GM12878 (cell line): Measurements from ENCODE around the gene TMCC2. TPM values are rescaled to one million over a fixed set of nuclear protein-coding genes. Genes with fewer than 3 reads are reported as not detected.
A peak's percentile ranks its signal among the peaks of the same experiment; 100 is the strongest.
"Not testable (repeated sequence)": the region's sequence is repeated elsewhere in the genome, so short reads cannot be mapped to it uniquely, and the experiment has no call there.

Experiments
- ATAC-seq: fragments of 200-7000 bp; cut with Tn5 transposase; 3 replicates; pipeline ENCODE4 v1.9.1; 2020; ENCODE audit warnings: mild to moderate bottlenecking, moderate library complexity
- BruUV-seq: library from RNA; stranded (reverse); fragments of 400-500 nt; replicated peaks from 2 replicates; lab custom pipeline; 2021; lab: Mats Ljungman, UMichigan
- CTCF ChIA-PET: fragments of 300-600 bp; sonication (Branson Sonifier 250); formaldehyde crosslinking; extraction: SDS; loops from one replicate; lab custom pipeline; 2021; ENCODE audit warnings: inconsistent platforms; lab: Yijun Ruan, JAX
- POLR2A ChIA-PET: fragments of 350-600 bp; formaldehyde crosslinking; extraction: SDS; loops from one replicate; lab custom pipeline; 2021; ENCODE audit warnings: inconsistent platforms; lab: Charles Lee
- RAD21 ChIA-PET: fragments of 300-600 bp; sonication (Branson Sonifier 250); formaldehyde crosslinking; loops from one replicate; lab custom pipeline; 2023; ENCODE audit warnings: antibody characterized with exemption; ENCODE audit not compliant: unreplicated experiment; lab: Charles Lee
- SMC1A ChIA-PET: fragments of 300-600 bp; sonication (Branson Sonifier 250); formaldehyde crosslinking; loops from one replicate; lab custom pipeline; 2023; ENCODE audit not compliant: unreplicated experiment, uncharacterized antibody; lab: Charles Lee
- DNase-seq: peaks from one replicate; pipeline ENCODE4 v3.0.0-alpha.2; 2011; ENCODE audit warnings: low read depth, low spot score
- FAIRE-seq: peaks from 3 replicates; lab custom pipeline; 2011; peaks lifted over from hg19 to GRCh38; lab: Jason Lieb, UNC
- H2AFZ ChIP-seq: 2 replicates; pipeline ENCODE4 v1.6.0; 2011; ENCODE audit warnings: low read depth, low read length, control low read depth; ENCODE audit not compliant: control insufficient read depth
- H3K27ac ChIP-seq: 2 replicates; pipeline ENCODE4 v1.5.1; 2011; ENCODE audit warnings: control low read depth; ENCODE audit not compliant: control insufficient read depth, insufficient read depth
- H3K27me3 ChIP-seq, 2 experiments: replicated peaks in 1 of 2; 2 replicates each; pipeline versions ENCODE4 v1.6.0 to v1.6.1; 2011; ENCODE audit warnings: low read length in 1 of 2; ENCODE audit not compliant: control insufficient read depth in 2 of 2, insufficient read depth in 2 of 2
- H3K36me3 ChIP-seq, 2 experiments: 2 replicates each; pipeline ENCODE4 v1.5.1; 2011; ENCODE audit warnings: low read length in 1 of 2; ENCODE audit not compliant: control insufficient read depth in 2 of 2, insufficient read depth in 2 of 2
- H3K4me1 ChIP-seq: 2 replicates; pipeline ENCODE4 v1.6.1; 2011; ENCODE audit warnings: mild to moderate bottlenecking, low read length, moderate library complexity, mixed read lengths; ENCODE audit not compliant: control insufficient read depth, insufficient read depth
- H3K4me2 ChIP-seq: 2 replicates; pipeline ENCODE4 v1.6.0; 2011; ENCODE audit warnings: control low read depth; ENCODE audit not compliant: control insufficient read depth, insufficient read depth
- H3K4me3 ChIP-seq: fragments of 200-600 bp; sonication (generic); 2 replicates; pipeline ENCODE4 v1.5.1; 2016
- H3K79me2 ChIP-seq: 2 replicates; pipeline ENCODE4 v1.6.0; 2011; ENCODE audit warnings: low read length; ENCODE audit not compliant: control insufficient read depth, insufficient read depth
- H3K9ac ChIP-seq: 2 replicates; pipeline ENCODE4 v1.8.0; 2011; ENCODE audit warnings: low read length, control low read depth, mixed read lengths; ENCODE audit not compliant: control insufficient read depth, insufficient read depth
- H3K9me3 ChIP-seq: replicated peaks from 3 replicates; pipeline ENCODE4 v1.5.1; 2011; ENCODE audit warnings: mild to moderate bottlenecking, low read length; ENCODE audit not compliant: control insufficient read depth, insufficient read depth
- H4K20me1 ChIP-seq: 2 replicates; pipeline ENCODE4 v1.6.0; 2011; ENCODE audit not compliant: control insufficient read depth, insufficient read depth
- CEBPZ ChIP-seq: fragments of 150-350 bp; IDR thresholded peaks from 2 replicates; pipeline ENCODE4 v1.6.1; 2016; ENCODE audit warnings: low read depth, low read length
- FOS ChIP-seq: IDR thresholded peaks from 3 replicates; pipeline ENCODE4 v1.6.1; 2011; ENCODE audit warnings: borderline replicate concordance; ENCODE audit not compliant: insufficient read length; ENCODE audit errors: extremely low read depth
- HDAC6 ChIP-seq: fragments of 200-600 bp; sonication (generic); IDR thresholded peaks from one replicate; pipeline ENCODE4 v1.8.0; 2017; ENCODE audit warnings: antibody characterized with exemption; ENCODE audit not compliant: unreplicated experiment
- IRF3 ChIP-seq: fragments of 450-650 bp; IDR thresholded peaks from 2 replicates; pipeline ENCODE4 v1.6.1; 2014; ENCODE audit warnings: mild to moderate bottlenecking
- MLLT1 ChIP-seq: fragments of 450-650 bp; IDR thresholded peaks from 2 replicates; pipeline ENCODE4 v1.6.1; 2016; ENCODE audit warnings: mild to moderate bottlenecking
- RAD51 ChIP-seq: fragments of 450-650 bp; IDR thresholded peaks from 2 replicates; pipeline ENCODE4 v1.6.1; 2016; ENCODE audit warnings: moderate library complexity, mild to moderate bottlenecking, inconsistent platforms
- RUNX3 ChIP-seq: IDR thresholded peaks from 2 replicates; pipeline ENCODE4 v1.6.1; 2012; ENCODE audit warnings: low read length, inconsistent platforms
- STAT1 ChIP-seq: fragments of 450-650 bp; conservative IDR thresholded peaks from 2 replicates; pipeline ENCODE4 v1.6.1; 2014; ENCODE audit warnings: antibody characterized with exemption, mild to moderate bottlenecking
- WRNIP1 ChIP-seq: IDR thresholded peaks from 2 replicates; pipeline ENCODE4 v1.6.1; 2011; ENCODE audit warnings: low read depth, low read length, improper control_type of control experiment, borderline replicate concordance
- YBX1 ChIP-seq: fragments of 450-650 bp; IDR thresholded peaks from 2 replicates; pipeline ENCODE4 v1.6.1; 2016; ENCODE audit warnings: antibody characterized with exemption
- ZNF384 ChIP-seq: IDR thresholded peaks from 2 replicates; pipeline ENCODE4 v1.6.1; 2012; ENCODE audit warnings: low read depth, mild to moderate bottlenecking, low read length, improper control_type of control experiment, borderline replicate concordance
- WGBS: methylation state at CpG from one replicate; pipeline ENCODE4 v1.1.6; 2016; ENCODE audit warnings: low lambda C conversion rate; ENCODE audit not compliant: insufficient replicate concordance, insufficient coverage; ENCODE audit errors: missing lambda C conversion rate; 5-methylcytosine and 5-hydroxymethylcytosine counted together
- in situ Hi-C: fragments of 300-500 bp; cut with MboI; formaldehyde crosslinking; loops from 9 replicates; pipeline ENCODE4 v1.14.3; 2018; ENCODE audit warnings: mixed read lengths
- intact Hi-C: fragments of 100-400 bp; cut with micrococcal nuclease; formaldehyde crosslinking; loops from one replicate; pipeline ENCODE4 v1.14.2; 2022; ENCODE audit not compliant: unreplicated experiment
- polyA plus RNA-seq, 11 experiments: library from polyadenylated mRNA; depleted of rRNA in 4 of 11; unstranded in 6 of 11; stranded (reverse) in 5 of 11; fragments of >200 nt; fragmentation: Nextera tagmentation in 4 of 11; fragmentation: Illumina TruSeq in 1 of 11; extraction: Ambion mirVana in 4 of 11; extraction: Trizol in 1 of 11; gene quantifications; 1 replicate in 1 of 11; 2 replicates in 10 of 11; pipeline versions ENCODE4 v1.2.1 to v1.2.3, GENCODE V29; 2011 to 2016; ENCODE audit warnings: inconsistent platforms in 2 of 11, missing spikeins in 2 of 11, low read depth in 1 of 11
- total RNA-seq, 4 experiments: library from RNA; depleted of rRNA in 3 of 4; stranded (reverse); fragments of >200 nt in 3 of 4; fragmentation: Illumina TruSeq in 1 of 4; extraction: Trizol in 1 of 4; gene quantifications; 2 replicates each; pipeline versions ENCODE4 v1.2.1 to v1.2.3, GENCODE V29; 2013 to 2021

The TMCC2 gene
- total and polyA plus RNA-seq, 10 of the 15 experiments (the other 5 are each of a cell fraction or from before 2014, with no cell fraction given), result 0.06 to 2.3 (median 0.76) TPM

DNA sequence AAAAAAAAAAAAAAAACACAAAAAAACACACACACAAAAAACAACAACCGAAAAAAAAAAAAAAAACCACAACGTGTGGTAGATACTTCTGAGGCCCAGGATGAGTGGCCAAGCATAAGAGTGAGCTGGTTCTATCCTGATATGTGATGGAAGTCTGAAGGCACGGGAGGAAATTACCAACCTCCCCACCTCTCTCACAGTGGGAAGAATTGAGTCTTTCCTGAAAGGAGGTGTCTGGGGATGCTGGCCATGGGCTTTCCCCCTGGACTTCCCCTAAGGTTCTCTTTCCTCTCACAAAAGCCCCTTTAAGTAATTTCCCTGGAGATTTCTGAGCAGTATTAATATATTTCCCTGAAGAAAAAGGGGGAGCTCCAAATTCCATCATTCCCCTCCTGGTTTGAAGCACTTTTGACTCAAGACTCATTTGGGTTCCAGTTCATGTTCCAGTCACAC is 5.2 kb downstream of the TMCC2 start (continued):
- TF ChIP-seq CEBPZ (no peak), WRNIP1 (no peak), HDAC6 (no peak), FOS (no peak), YBX1 (no peak), MLLT1 (no peak; the same call in 1 of the 2 replicates), IRF3 (no peak), RAD51 (no peak), RUNX3 (peak; percentile 68), ZNF384 (0 out of 2 replicates have a peak, but pooled peaks have one; percentile 28), STAT1 (no peak)

GRCh38 chr1:205233986-205234385 is 6.2 kb downstream of the TMCC2 start:
- H3K27me3 ChIP-seq, H2AFZ ChIP-seq, H3K27ac ChIP-seq, H4K20me1 ChIP-seq, in situ Hi-C loops, H3K36me3 ChIP-seq, H3K79me2 ChIP-seq, H3K9me3 ChIP-seq, H3K4me2 ChIP-seq, H3K4me3 ChIP-seq, BruUV-seq, H3K9ac ChIP-seq, ATAC-seq, intact Hi-C loops, FAIRE-seq, DNase-seq: not testable (repeated sequence)
- H3K4me1 ChIP-seq, result peaks cover 40% of the 10 kb centered on the region
- WGBS, result 57% methylated on average over 7 of the region's 7 CpGs
- POLR2A ChIA-PET, result interaction anchor here (0.7 to 1.9 kb wide), 4 partner anchors 9 to 28 kb away, joined by 3 to 5 read pairs (median 3); no protein-coding TSS in a partner anchor
- SMC1A ChIA-PET, result interaction anchor here (0.6 to 12.1 kb wide), 6 partner anchors 12 to 144 kb away, joined by 3 to 427 read pairs (median 4); no protein-coding TSS in a partner anchor
- RAD21 ChIA-PET, result interaction anchor here (1.7 to 24.5 kb wide), 3 partner anchors 19 to 53 kb away, joined by 4 to 728 read pairs (median 12); no protein-coding TSS in a partner anchor
- CTCF ChIA-PET, result interaction anchor here (19.1 kb wide), 1 partner anchor 18 kb away, joined by 836 read pairs; no protein-coding TSS in a partner anchor
